NCI-H1092 (cell line): ENCODE data around the gene ZCWPW2.

Experiments
- DNase-seq: peaks from one replicate; lab custom pipeline; 2025; lab: John Stamatoyannopoulos, UW

ZCWPW2 gene

DNA sequence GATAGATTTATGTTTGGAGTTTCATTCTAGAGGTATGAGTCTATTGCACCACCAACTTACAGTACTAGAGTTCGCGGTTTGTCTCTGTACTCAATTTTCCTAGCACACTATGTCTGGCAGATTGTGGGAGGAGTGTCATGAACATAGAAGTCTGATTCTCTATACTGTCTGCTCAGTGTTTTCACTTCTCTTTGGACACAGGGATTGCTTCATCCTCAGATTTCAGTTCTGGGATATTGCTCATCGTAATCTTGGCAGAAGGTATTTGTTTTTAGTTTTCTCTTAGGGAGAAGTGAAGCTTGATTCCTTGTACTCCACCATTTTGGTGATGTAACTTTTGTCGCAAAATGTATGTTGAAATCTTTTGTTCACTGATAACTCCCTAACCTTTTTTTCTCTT, 27.9 kb downstream of the ZCWPW2 start:
- DNase-seq, result no peak

DNA sequence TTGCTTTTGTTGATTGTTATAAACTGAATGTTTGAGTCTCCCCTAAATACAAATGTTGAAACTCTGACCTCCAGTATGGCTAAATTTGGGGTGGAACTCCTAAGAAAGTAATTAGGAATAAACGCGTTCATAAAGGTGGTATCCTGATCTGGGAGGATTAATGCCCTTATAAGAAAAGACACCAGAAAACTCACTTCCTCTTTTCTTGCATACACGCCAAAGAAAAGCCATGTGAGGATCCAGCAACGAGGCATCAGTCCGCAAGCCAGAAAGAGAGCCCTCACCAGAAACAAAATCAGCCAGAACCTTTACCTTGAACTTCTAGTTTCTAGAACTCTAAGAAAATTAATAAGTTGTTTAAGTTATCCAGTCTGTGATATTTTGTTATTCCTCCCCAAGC, 37.5 kb downstream of the ZCWPW2 start:
- DNase-seq, result no peak

DNA sequence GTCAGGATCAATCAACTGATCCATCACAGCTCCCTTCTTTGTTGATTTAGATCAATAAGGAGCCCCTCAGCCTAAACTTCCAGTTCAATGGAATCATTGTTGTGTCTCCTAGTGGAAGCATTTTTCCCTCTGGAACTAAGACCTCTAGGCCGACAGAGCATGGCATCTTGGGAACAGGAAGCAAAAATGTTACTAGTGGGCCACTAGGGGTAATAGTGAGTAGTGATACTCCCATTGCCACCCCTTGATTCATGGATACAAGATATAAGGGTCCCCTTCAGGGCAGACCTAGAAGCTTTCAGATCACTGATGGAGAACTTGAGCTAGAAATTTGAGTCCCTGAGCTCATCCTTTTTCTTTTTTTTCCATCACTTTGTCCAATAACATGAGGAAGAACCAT, 40.5 kb downstream of the ZCWPW2 start:
- DNase-seq, result no peak

DNA sequence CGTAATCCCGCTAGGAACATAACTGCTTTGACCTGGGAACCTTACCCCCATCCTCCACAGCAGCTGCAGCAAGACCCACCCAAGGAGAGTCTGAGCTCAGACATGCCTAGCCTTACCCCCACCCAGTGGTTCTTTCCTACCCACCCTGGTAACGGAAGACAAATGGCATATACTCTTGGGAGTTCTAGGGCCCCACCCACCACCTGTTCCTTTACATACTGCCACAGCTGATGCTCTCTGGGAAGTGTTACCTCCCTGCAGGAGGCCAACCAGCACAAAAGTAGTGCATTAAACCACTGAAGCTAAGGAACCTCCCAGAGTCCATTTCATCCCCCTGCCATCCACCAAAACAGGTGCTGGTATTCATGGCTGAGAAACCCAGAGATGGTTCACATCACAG, 50.7 kb downstream of the ZCWPW2 start:
- DNase-seq, result no peak

DNA sequence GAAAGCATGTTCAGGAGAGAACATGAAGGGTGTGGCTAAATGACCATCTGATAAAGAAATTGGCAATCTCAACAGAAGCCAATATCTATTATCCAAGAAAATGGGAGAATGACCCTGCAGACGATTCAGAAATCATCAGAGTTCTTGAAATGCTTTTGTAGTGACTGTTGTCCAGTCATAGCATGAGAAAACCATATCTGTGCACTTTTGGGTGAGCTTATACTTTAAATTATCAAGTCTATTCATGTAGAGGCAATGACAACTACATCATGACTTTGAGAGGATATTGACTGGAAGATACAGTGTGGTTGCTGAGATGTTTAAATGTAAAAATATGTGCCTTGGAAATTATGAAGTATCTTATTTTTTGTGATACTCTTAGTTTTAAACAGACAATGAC, 57.7 kb downstream of the ZCWPW2 start:
- DNase-seq, result no peak

DNA sequence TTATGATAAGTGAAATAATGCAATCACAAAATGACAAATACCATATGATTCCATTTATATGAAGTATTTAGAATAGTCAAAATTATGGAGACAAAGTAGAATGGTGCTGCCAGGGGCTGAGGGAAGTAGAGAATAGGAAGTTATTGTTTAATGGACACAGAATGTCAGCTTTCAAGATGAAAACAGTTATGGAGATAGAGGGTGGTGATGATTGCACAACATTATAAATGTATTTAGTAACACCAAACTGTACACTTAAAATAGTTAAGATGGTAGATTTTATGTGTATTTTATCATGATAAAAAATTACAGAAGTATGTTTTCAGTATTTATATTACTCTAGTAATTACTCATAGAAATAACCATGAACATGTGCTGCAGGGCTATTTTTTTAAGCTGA, 100.9 kb downstream of the ZCWPW2 start:
- DNase-seq, result no peak

DNA sequence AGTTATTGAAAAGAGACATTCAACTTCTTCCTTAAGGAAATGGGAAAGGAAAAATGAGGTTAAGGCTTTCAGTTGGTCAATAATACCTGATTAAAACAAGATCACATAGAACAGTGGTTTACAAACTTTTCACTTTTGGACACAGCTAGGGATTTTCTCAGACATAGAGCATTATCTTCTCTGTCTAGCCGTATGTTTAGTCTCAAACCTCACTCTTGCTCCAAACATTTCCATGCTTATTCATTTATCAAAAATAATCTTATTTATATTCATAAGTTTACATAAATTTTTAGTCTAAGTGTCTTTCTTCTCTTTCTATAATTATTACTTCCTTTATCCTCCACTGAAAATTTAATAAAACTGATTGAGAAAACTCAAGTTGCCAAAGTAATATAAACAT, 114.3 kb downstream of the ZCWPW2 start:
- DNase-seq, result no peak

DNA sequence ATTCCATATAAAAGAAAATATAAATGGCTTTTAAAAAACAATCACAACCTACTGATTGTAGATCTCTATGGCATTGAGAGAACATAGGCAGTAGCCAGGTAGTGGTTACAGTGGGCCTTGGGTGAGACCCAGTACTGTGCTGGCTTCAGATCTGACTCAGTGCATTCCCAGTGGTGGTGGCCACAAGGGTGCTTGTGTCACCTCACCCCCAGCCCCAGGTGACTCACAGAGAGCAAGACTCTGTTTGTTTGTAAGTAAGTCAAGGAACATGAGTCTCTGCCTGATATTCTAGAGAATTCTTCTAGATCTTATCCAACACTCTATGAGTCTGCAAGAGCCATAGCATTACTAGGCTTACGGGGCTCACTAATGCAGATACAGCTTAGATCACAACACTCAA, 118.9 kb downstream of the ZCWPW2 start:
- no peak for DNase-seq

DNA sequence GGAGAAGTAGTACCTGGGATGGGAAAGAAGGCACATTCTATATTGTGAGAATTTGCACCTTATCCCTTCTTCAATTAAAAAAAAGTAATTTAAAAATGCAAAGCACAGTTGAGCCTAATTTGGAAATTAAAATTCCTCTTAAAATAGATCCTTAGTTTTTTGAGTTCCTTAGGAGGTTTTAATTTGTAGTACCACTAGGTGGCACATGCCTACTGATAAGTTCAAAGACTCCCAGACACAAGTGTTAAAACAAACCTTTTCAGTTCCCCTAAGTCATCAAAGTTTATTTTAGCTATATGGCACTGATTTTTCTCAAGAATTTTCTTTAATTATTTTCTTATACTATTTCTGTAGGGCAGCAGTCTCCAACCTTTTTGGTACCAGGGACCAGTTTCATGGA, 127.7 kb downstream of the ZCWPW2 start:
- peak; percentile 15 for DNase-seq

DNA sequence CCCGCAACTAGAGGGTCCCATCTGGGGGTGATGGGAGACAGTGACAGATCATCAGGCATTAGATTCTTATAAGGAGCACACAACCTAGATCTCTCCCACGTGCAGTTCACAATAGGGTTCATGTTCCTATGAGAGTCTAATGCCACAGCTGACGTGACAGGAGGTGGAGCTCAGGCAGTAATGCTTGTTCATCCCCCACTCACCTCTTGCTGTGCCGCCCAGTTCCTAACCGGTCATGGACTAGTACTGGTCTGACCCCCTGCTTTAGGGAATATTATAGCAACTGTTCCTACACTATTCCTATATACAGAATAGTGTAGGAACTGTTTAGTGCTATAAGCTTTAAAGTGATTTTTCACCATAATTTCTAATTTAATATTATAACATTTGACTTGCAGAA, 128.2 kb downstream of the ZCWPW2 start:
- no peak for DNase-seq

DNA sequence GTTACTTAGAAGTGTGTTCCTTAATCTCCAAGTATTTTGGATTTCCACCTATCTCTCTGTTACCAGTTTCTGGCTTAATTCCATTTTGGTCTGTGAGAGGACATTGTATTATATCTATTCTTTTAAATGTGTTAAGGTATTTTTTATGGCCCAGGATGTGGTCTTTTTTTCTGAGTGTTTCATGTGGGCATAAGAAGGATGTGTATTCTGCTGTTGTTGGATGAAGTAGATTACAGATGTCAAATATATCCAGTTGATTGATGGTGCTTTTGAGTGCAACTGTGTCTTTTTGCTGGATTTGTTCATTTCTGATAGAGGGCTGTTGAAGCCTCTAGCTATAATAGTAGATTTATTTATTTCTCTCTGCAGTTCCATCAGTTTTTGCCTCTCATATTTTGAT, 136.6 kb downstream of the ZCWPW2 start:
- DNase-seq, result no peak

DNA sequence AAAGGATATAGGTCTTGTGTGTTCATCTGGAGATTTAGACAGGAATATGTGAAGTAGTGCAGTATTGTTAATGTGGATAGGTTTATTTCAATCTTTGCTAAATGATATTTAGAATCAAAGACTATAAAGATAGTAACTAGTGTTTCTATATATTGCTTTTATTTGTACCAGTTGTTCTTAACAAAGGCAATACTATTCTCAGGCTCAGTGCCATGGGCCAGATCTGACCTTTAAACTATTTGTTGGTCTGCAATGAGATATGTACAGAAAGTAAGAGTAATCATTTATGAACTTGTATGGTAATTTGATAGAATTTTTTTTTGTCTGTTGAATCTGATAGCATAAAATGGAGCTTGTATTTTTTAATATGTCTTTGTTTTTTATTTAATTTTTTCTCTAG, 146.8 kb downstream of the ZCWPW2 start:
- DNase-seq, result no peak

DNA sequence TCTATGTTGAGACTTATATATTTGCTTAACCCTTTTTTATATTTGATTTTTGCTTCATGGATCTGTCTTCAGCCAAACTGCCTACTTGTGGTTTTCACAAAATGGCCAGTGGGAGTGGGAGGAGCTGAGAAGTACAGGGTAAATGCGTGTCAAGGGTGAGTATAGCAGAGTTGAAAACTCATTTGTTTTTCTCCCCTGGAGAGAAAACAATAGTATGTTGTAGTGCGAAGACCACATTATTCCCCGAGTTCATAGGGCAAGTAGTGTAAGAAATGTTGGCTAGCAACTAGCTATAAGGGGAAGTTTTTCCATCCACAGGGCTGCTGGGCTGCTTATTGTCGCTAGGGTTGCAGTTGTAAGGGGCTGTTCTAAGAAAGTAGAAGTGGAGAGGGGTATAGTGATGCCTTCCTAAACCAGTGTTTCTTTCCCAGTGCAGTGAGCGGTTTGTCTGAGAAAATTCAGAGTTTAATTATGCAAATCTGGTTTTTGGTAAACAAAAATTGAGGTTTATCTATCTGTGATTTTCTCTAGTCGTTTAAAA, 153.9 kb downstream of the ZCWPW2 start:
- no peak for DNase-seq

DNA sequence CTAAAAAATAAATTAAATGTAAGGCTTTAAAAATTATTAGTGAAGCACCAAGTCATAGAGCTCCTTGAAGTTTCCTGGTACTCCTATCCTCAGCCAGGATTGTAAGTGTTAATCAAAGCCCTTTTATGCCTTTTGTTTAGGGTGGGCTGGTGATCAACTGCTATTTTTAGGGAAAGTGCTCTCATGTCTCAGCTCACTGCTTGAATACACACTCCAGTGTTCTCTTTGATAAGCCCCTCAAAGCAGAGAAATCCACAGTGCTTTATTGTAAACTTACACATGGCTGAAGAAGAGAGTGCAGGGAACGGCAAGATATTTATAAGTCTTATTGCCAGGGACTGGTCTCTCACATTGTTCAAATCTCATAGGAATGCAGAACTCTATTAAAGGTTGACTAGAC, 156.5 kb downstream of the ZCWPW2 start:
- DNase-seq, result peak; percentile 9

DNA sequence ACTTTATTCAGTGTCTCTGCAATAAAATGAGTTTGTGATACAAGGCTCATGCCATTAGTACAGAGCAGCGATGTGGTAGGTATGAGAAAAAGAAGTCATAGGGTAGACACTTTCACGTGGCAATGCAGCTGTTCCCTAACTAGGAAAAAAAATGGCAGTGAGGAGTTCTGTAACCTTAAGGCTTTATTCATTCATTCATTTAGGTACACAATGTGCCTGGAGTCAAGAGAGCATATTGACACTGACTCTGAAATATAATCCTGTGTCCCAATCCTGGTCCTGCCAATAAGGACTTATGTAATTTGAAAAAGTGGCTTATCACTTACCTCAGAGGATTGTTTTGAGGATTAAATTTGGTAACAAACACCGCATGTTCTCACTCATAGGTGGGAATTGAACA, 173.1 kb downstream of the ZCWPW2 start:
- DNase-seq, result no peak

DNA sequence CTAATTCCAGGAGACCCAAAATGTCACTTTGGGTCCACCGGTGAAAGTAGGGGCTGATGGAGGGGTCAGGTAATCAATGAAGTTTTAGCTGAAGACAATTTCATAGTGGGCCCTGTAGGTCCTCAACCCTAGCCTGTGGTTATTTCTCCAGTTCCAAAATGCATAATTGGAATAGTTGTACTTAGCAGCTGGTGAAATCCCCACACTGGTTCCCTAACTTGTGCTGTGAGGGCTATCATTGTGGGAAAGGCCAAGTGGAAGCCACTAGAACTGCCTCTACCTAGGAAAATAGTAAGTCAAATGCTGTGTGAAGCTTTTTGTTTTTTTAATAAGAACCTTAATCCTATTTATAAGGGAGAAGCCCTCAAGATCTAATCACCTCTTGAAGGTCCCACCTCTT, 193.8 kb downstream of the ZCWPW2 start:
- no peak for DNase-seq

DNA sequence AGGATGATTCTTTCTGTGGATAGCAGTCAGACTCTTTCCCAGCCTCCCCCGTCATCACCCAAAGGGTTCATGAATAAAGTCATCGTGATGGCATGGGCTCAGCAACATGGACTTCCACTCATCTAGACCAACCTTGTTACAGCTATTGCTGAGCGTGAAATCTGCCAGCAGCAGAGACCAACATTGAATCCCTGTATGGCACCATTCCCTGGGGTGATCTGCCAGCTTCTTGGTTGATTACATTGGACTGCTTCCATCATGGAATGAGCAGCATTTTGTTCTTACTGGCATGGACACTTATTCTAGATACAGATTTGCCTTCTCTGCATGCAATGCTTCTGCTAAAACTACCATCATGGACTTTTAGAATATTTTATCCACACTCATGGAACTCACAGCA, 195.7 kb downstream of the ZCWPW2 start:
- DNase-seq, result no peak

DNA sequence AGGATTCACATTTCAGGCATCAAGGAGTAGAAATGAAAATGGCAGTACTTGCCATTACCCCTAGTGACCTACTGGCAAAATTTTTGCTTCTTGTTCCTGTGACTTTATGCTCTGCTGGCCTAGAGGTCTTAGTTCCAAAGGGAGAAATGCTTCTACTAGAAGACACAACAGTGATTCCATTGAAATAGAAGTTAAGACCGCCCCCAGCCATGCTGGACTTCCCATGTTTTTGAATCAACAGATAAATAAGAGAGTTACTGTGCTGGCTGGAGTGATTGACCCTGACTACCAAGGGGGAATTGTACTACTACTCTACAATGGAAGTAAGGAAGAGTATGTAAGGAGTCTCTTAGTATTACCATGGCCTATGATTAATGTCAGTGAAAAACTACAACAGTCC, 196.3 kb downstream of the ZCWPW2 start:
- DNase-seq, result no peak

DNA sequence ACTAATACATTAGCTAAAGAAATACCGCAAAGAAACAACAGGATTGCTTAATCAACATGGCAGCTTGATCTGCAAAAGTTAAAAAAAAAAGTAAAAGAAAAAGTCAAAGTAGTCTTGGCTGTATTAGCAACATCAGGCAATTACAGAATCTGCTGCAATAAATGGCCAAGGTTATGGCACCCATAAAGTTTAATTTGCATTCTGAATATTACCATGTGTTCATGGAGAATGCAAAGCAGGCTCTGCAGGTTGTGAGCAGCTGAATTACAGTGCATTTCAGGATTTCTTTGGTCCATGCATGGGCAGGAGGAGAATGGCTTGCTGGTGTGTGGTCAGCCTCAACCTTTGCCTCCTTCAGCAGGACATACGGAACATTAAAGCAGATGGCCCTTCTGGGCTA, 199.2 kb downstream of the ZCWPW2 start:
- no peak for DNase-seq

DNA sequence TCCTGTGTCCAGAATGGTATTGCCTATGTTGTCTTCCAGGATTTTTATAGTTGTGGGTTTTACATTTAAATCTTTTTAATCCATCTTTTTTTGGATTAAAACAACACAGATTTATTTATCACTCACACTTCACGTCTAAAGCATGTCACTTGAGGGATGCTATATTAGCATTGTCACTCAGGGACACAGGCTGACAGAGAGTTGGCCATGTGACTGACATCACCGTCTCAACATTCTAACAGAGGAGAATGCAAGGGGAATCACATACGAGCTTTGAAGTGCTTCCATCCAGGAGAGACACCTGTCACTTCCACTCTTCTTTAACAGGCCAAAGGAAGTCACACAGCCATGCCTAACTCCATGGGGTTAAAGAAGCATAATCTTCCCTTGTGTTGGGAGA, 204.7 kb downstream of the ZCWPW2 start:
- DNase-seq, result no peak

DNA sequence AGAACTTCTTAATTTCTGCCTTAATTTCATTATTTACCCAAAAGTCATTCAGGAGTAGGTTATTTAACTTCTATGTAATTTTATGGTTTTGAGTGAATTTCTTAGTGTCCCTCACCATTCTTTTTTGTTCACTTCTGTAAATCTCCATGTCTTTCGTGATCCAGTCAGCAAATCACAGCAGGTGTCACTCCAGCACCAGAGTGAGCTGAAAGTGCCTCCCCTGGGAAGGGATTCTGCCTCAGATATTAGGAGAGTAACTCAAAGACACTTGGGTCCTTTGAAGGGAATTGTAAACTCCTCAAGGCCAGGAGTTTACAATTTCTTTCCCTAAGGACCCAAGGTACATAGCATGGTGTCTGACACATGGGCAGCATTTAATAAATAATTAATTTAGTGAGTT, 207.7 kb downstream of the ZCWPW2 start:
- no peak for DNase-seq

DNA sequence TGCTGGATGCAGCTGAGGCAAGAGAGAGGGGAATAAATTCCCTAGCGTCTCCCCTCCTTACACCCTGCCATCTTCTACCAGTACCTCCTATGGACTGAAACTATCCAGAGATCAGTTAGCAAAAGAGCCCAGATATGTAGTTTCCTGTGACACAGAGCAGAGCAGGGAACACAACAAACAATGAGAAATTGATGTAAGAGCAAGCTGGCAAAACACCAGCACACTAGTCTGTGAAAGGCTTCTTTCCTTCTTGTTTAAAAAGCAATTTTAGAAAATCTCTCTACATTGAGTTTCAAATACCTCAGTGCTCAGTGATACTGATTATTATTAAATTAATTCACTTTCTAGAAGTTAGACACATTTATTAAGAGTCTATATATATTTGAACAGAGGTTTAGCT, 215.7 kb downstream of the ZCWPW2 start:
- no peak for DNase-seq

DNA sequence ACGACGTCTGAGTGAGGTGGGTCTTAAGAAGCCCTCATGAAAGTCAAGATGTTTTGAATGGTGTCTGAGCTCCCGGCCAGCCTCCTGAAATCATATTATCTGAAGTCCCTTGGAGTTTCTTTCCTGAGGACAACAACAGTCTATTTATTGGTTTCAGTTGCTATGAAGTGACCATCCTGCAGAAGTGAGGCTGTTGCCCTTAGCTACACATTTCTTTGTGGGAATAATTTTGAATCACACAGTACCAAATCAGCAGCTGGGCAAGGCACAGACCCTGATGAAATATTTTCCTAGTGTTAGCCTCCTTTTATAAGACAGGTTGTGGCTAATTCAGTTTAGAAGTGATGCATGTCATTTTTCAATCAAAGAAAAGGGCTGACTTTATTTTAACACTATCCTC, 220.8 kb downstream of the ZCWPW2 start:
- no peak for DNase-seq

DNA sequence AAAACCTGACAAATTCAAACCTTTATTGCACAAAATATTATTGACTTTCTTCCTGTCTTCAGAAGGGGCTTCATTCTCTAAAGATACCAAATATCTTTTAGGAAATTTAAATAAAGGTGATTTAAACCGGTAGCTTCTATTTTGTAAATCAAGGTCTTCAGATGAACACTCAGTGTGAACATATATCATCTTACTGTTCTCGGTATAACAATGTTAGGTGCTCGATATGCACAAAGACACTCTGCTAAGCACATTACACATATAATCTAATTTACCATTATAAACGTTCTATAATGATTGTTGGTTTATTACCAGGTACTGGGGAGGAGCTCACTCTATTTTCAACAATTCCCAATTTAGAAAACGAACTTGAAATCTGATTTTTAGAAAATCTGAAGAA, 225.5 kb downstream of the ZCWPW2 start:
- no peak for DNase-seq

DNA sequence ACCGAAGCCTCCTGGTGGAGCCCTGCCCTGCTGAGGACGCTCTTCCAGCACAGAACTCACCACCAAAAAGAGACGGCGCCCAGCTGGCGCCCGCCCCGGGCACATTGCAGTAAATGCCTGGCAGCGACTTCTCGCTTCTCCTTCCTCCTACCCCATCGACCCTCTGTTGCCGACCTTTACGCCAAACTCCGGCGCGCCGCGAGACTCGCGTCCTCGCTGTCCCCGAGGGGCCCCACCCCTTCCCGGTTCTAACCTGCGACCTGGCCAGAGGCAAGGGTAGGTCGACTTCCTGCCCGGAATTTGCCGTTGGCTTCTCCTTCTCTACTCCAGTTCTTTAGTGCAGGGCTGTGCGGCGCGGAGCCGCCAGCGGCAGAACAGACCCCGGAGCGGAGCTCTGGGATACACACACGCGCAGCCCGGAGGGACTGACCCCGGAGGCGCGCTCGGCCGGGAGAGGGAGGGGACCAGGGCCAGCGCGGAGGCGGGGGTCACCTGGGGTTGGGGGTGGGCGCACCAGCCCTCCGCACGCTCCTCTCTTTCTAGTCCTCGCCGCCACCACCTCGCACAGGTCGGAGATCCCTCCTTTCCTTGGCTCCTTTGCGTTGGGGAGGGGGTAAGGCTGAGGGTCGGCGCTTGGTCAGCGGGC, 226.7 kb downstream of the ZCWPW2 start:
- peak; percentile 35 for DNase-seq
